Endothelial cell of umbilical vein (primary cell): ENCODE data around the gene DUSP8.

Source experiments
- EZH2 ChIP-seq: IDR thresholded peaks from 2 replicates; pipeline ENCODE4 v1.6.1; 2012; ENCODE audit warnings: borderline replicate concordance, low read depth, mild to moderate bottlenecking, moderate library complexity, low read length, inconsistent platforms; ENCODE audit not compliant: severe bottlenecking
- GATA2 ChIP-seq: IDR thresholded peaks from 2 replicates; pipeline ENCODE4 v1.7.0; 2011; ENCODE audit warnings: low read depth, mild to moderate bottlenecking, moderate library complexity, mixed read lengths, low read length; ENCODE audit not compliant: insufficient read length, insufficient read depth
- JUN ChIP-seq: IDR thresholded peaks from 2 replicates; pipeline ENCODE4 v1.6.1; 2011; ENCODE audit warnings: borderline replicate concordance, low read depth; ENCODE audit not compliant: insufficient read length, insufficient read depth
- POLR2AphosphoS5 ChIP-seq: IDR thresholded peaks from 2 replicates; pipeline ENCODE4 v1.6.1; 2012; ENCODE audit warnings: low read depth, mild to moderate bottlenecking, control low read depth, low read length, moderate library complexity; ENCODE audit not compliant: insufficient read depth
- TF ChIP-seq, protein P1 (sequence below), 2 donors: IDR thresholded peaks; 1 replicate in 1 of 2; 2 replicates in 1 of 2; pipeline ENCODE4 v1.5.1; 2011; ENCODE audit warnings: low read length in 2 of 2, mild to moderate bottlenecking in 2 of 2, moderate library complexity in 2 of 2, control low read depth in 1 of 2, inconsistent platforms in 1 of 2, low read depth in 1 of 2; ENCODE audit not compliant: insufficient read depth in 1 of 2; ENCODE audit errors: extremely low read depth in 1 of 2

DNA sequence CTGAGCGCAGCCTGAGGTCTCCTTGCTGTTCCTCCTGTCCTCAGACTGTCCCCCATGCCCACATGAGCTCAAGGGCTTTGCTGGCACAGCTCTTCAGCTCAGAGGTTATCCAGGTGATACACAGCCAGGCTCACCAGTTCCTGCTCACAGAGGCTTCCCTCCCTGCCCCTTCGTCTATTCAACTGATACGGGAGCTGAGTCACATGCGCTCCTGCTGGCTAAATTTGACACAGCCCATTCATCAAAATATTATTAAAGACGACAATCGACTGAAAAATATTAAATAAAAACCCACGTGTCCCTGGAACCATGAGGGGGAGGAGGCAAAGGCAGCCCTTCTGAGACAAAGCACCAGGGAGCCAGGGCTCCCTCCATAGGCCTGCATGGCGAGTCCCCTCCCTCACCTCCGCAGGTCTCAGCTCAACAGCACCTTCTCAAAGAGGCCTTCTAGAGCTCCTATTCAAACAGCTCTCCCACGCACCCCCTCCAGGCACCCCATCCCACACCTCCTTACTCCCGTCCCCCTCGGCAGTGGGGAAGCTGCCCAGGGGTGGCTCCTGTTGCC is 40.5 kb downstream of the DUSP8 start:
- no peak for TF ChIP-seq JUN
- TF ChIP-seq, protein P1, sequence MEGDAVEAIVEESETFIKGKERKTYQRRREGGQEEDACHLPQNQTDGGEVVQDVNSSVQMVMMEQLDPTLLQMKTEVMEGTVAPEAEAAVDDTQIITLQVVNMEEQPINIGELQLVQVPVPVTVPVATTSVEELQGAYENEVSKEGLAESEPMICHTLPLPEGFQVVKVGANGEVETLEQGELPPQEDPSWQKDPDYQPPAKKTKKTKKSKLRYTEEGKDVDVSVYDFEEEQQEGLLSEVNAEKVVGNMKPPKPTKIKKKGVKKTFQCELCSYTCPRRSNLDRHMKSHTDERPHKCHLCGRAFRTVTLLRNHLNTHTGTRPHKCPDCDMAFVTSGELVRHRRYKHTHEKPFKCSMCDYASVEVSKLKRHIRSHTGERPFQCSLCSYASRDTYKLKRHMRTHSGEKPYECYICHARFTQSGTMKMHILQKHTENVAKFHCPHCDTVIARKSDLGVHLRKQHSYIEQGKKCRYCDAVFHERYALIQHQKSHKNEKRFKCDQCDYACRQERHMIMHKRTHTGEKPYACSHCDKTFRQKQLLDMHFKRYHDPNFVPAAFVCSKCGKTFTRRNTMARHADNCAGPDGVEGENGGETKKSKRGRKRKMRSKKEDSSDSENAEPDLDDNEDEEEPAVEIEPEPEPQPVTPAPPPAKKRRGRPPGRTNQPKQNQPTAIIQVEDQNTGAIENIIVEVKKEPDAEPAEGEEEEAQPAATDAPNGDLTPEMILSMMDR (IDR thresholded peaks at IDR 0.05; ENCODE audit: extremely low read depth in 1 of 2, insufficient read depth in 1 of 2, low read depth in 1 of 2, low read length in 2 of 2): no peak
- TF ChIP-seq EZH2: no peak
- TF ChIP-seq GATA2: no peak
- no peak for TF ChIP-seq POLR2AphosphoS5
